Transverse colon (tissue), 4 donors: ENCODE measurements around the gene PRRG2. TPM values are rescaled to one million over a fixed set of nuclear protein-coding genes. Genes with fewer than 3 reads are reported as not detected.

Experiments used
- DNase-seq: peaks from one replicate; pipeline ENCODE4 v3.0.0-alpha.2; 2019
- H3K27ac ChIP-seq, 4 donors: fragments of 200-600 bp; sonication (generic); 2 replicates each; pipeline ENCODE4 v1.5.1; 2016 to 2018; ENCODE audit warnings: inconsistent platforms in 4 of 4
- H3K27me3 ChIP-seq: fragments of 200-600 bp; sonication (generic); 2 replicates; pipeline ENCODE4 v1.5.1; 2017; ENCODE audit warnings: inconsistent platforms
- H3K36me3 ChIP-seq, 4 donors: fragments of 200-600 bp; sonication (generic); 2 replicates each; pipeline ENCODE4 v1.5.1; 2017 to 2019; ENCODE audit warnings: inconsistent platforms in 4 of 4
- H3K4me1 ChIP-seq, 4 donors: fragments of 200-600 bp; sonication (generic); 2 replicates each; pipeline ENCODE4 v1.5.1; 2017 to 2020; ENCODE audit warnings: inconsistent platforms in 4 of 4
- H3K4me3 ChIP-seq, 4 donors: fragments of 200-600 bp; sonication (generic); 1 replicate in 1 of 4; 2 replicates in 3 of 4; pipeline versions ENCODE4 v1.5.1 to v1.6.1; 2017 to 2019; ENCODE audit warnings: inconsistent platforms in 4 of 4
- H3K9me3 ChIP-seq, 2 donors: fragments of 200-600 bp; sonication (generic); 2 replicates each; pipeline ENCODE4 v1.5.1; 2017 to 2019; ENCODE audit warnings: inconsistent platforms in 2 of 2
- CTCF ChIP-seq, 5 experiments: fragments of 200-600 bp in 3 of 5; fragments of 450-650 bp in 2 of 5; sonication (generic) in 3 of 5; IDR thresholded peaks; 1 replicate in 2 of 5; 2 replicates in 3 of 5; pipeline ENCODE4 v1.5.1; 2016 to 2017; ENCODE audit warnings: antibody characterized with exemption in 5 of 5, inconsistent platforms in 3 of 5, mild to moderate bottlenecking in 2 of 5, moderate library complexity in 1 of 5
- EP300 ChIP-seq: sonication (generic); formaldehyde crosslinking; IDR thresholded peaks from one replicate; pipeline ENCODE4 v1.6.1; 2017; ENCODE audit warnings: antibody characterized with exemption, low read depth
- POLR2A ChIP-seq: fragments of 450-650 bp; IDR thresholded peaks from one replicate; pipeline ENCODE4 v1.6.1; 2016; ENCODE audit warnings: antibody characterized with exemption, mild to moderate bottlenecking, moderate library complexity
- POLR2AphosphoS5 ChIP-seq, 3 donors: sonication (generic); formaldehyde crosslinking; IDR thresholded peaks; one replicate each; pipeline ENCODE4 v1.6.1; 2016; ENCODE audit warnings: antibody characterized with exemption in 3 of 3
- WGBS, 2 donors: methylation state at CpG; one replicate each; pipeline ENCODE4 v1.1.5; 2018; ENCODE audit warnings: low coverage in 1 of 2; 5-methylcytosine and 5-hydroxymethylcytosine counted together
- in situ Hi-C, 4 donors: fragments of 200-750 bp; cut with MboI; loops; one replicate each; pipeline versions ENCODE4 v1.15.0 to v1.15.1; 2017; ENCODE audit warnings: low sequenced_read_pairs in 3 of 4, low pct_ligation_motif_present in 1 of 4, low pct_unique_long_range_greater_than_20kb in 1 of 4
- intact Hi-C: fragments of 100-400 bp; cut with DNase I; formaldehyde crosslinking; loops from one replicate; pipeline ENCODE4 v1.15.1; 2023; ENCODE audit warnings: low total_unique reads
- total RNA-seq, 4 donors: library from RNA; depleted of rRNA; stranded (reverse); fragments of >200 nt; gene quantifications; one replicate each; pipeline ENCODE4 v1.1.0, GENCODE V29; 2016

The PRRG2 gene
- total RNA-seq, 4 donors from 2014 or later, result 0.40 to 22.7 (median 12.2) TPM

- 83% methylated on average over 3 to 7 of the region's 7 CpGs for WGBS, 2 donors
- Histone ChIP-seq H3K27me3 (no peaks in the 10 kb centered on the region), H3K36me3 (peaks cover 0 to 3% (median 1%) of the 10 kb centered on the region in 4 donors), H3K27ac (peak overlapping the region; percentile 78 to 87 (median 84)), H3K4me3 (no peak overlapping the region), H3K9me3 (no peaks in the 10 kb centered on the region), H3K4me1 (peaks cover 22 to 72% (median 55%) of the 10 kb centered on the region in 4 donors)
- no peak for TF ChIP-seq POLR2A
- TF ChIP-seq POLR2AphosphoS5 (IDR thresholded peaks at IDR 0.05), result no peak
- no peak for TF ChIP-seq CTCF (IDR thresholded peaks at IDR 0.05)
- no peak for TF ChIP-seq EP300
- intact Hi-C loops (no loop called here), in situ Hi-C loops (no loop called here)
- DNase-seq, result no peak
Observed at GRCh38 chr19:49551531-49551930, 29.6 kb upstream of the PRRG2 start.

- H3K27ac ChIP-seq, result peak overlapping the region; percentile 78 to 87 (median 84)
- H3K9me3 ChIP-seq, result no peaks in the 10 kb centered on the region
- TF ChIP-seq CTCF (IDR thresholded peaks at IDR 0.05) (no peak), EP300 (no peak), POLR2A (peak; percentile 14), POLR2AphosphoS5 (IDR thresholded peaks at IDR 0.05) (peak in 1 of 3 donors; percentile 51)
- H3K27me3 ChIP-seq, result no peaks in the 10 kb centered on the region
- DNase-seq, result no peak
- in situ Hi-C loops (no loop called here), intact Hi-C loops (no loop called here)
- WGBS, 2 donors, result 36 to 46% methylated on average over 6 to 11 of the region's 11 CpGs
- H3K4me3 ChIP-seq, result no peak overlapping the region
- H3K36me3 ChIP-seq, result peaks cover 0 to 15% (median 6%) of the 10 kb centered on the region in 4 donors
- H3K4me1 ChIP-seq, result peaks cover 22 to 63% (median 48%) of the 10 kb centered on the region in 4 donors
Observed at GRCh38 chr19:49552749-49553148, 28.4 kb upstream of the PRRG2 start.

GRCh38 chr19:49553451-49554271, 27.5 kb upstream of the PRRG2 start:
- no peaks in the 10 kb centered on the region for H3K9me3 ChIP-seq
- peak overlapping the region; percentile 78 to 87 (median 84) for H3K27ac ChIP-seq
- DNase-seq, result peak; percentile 70
- in situ Hi-C loops, result no loop called here
- no peak overlapping the region for H3K4me3 ChIP-seq
- 48 to 62% methylated on average over 3 to 10 of the region's 10 CpGs for WGBS, 2 donors
- H3K4me1 ChIP-seq, result peaks cover 19 to 61% (median 39%) of the 10 kb centered on the region in 4 donors
- TF ChIP-seq POLR2AphosphoS5 (IDR thresholded peaks at IDR 0.05) (peak in 2 of 3 donors; percentile 38 to 51), CTCF (IDR thresholded peaks at IDR 0.05) (peak in 2 of 5 experiments; percentile 33 to 51), POLR2A (no peak), EP300 (no peak)
- no peaks in the 10 kb centered on the region for H3K27me3 ChIP-seq
- H3K36me3 ChIP-seq, result peaks cover 0 to 16% (median 8%) of the 10 kb centered on the region in 4 donors
- intact Hi-C loops, result no loop called here

GRCh38 chr19:49554701-49555181, 26.4 kb upstream of the PRRG2 start:
- H3K27ac ChIP-seq, result peak overlapping the region; percentile 78 to 87 (median 84)
- peak; percentile 44 for DNase-seq
- H3K4me3 ChIP-seq, result no peak overlapping the region
- peaks cover 0 to 16% (median 8%) of the 10 kb centered on the region in 4 donors for H3K36me3 ChIP-seq
- no peaks in the 10 kb centered on the region for H3K27me3 ChIP-seq
- peaks cover 14 to 63% (median 41%) of the 10 kb centered on the region in 4 donors for H3K4me1 ChIP-seq
- intact Hi-C loops (no loop called here), in situ Hi-C loops (no loop called here)
- WGBS, 2 donors, result 52 to 69% methylated on average over 5 to 17 of the region's 17 CpGs
- peak in 1 of 3 donors; percentile 22 for TF ChIP-seq POLR2AphosphoS5 (IDR thresholded peaks at IDR 0.05)
- no peak for TF ChIP-seq POLR2A
- H3K9me3 ChIP-seq, result no peaks in the 10 kb centered on the region
